Spleen (tissue), 7 donors: ENCODE results near the gene PRX.

Experiments used
- CTCF ChIP-seq, 11 experiments: fragments of 200-600 bp in 7 of 11; fragments of 450-650 bp in 4 of 11; sonication (generic) in 4 of 11; IDR thresholded peaks in 8 of 11; conservative IDR thresholded peaks in 3 of 11; 1 replicate in 7 of 11; 2 replicates in 4 of 11; pipeline versions ENCODE4 v1.4.0 to v1.8.0; 2016 to 2021; ENCODE audit warnings: antibody characterized with exemption in 11 of 11, inconsistent platforms in 4 of 11, mild to moderate bottlenecking in 1 of 11
- POLR2A ChIP-seq, 3 donors: fragments of 450-650 bp; IDR thresholded peaks; one replicate each; pipeline ENCODE4 v1.5.1; 2017; ENCODE audit warnings: antibody characterized with exemption in 3 of 3, mild to moderate bottlenecking in 1 of 3
- POLR2AphosphoS5 ChIP-seq, 3 donors: sonication (generic); formaldehyde crosslinking; IDR thresholded peaks; one replicate each; pipeline ENCODE4 v1.5.1; 2017; ENCODE audit warnings: antibody characterized with exemption in 3 of 3
- donor health status: DM: no; HTN: no; CAD: no; lungs with moderate emphysema.
- donor health status: DM: no; HTN: no; CAD: no.
- donor health status: DM: no; HTN: no; CAD: no.

- TF ChIP-seq POLR2AphosphoS5 (IDR thresholded peaks at IDR 0.05): peak in 1 of 3 donors; percentile 52
- no peak for TF ChIP-seq CTCF (IDR thresholded peaks at IDR 0.05 in 8 of 11, conservative IDR thresholded peaks at IDR 0.05 in 3 of 11)
- TF ChIP-seq POLR2A (IDR thresholded peaks at IDR 0.05): no peak
Observed at GRCh38 chr19:40380199-40381037, 32.8 kb downstream of the PRX start.
